Measurements from ENCODE around the gene CCNDBP1.
"Not testable (repeated sequence)": the region's sequence is repeated elsewhere in the genome, so short reads cannot be mapped to it uniquely, and the experiment has no call there.

The CCNDBP1 gene

DNA sequence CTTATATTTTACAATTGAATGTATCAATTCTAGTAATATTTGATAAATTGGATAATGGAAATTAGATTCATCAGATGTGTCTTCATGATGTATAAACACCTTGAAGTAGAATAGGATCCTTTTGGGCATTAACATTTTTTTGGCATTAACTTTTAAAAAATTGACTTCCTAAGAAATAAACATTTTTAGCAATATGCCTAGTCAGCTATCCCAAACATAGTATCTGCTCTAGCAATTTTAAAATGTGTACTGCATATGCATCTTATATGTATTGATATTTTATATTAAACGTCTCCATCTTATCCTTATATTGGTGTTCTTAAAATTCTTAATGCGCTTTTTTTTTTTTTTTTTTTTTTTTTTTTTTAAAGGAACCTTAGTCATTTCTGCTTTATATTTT lies 8.5 kb downstream of the CCNDBP1 start:
- DNase-seq (ENCODE audit: low read depth, low spot score) = no peak

DNA sequence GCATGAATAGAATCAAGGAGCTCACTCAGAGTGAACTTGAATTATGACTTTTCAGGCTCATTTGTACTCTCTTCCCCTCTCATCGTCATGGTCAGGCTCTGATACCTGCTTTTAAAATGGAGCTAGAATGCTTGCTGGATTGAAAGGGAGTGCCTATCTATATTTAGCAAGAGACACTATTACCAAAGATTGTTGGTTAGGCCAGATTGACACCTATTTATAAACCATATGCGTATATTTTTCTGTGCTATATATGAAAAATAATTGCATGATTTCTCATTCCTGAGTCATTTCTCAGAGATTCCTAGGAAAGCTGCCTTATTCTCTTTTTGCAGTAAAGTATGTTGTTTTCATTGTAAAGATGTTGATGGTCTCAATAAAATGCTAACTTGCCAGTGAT lies 9.6 kb downstream of the CCNDBP1 start:
- no peak for DNase-seq (ENCODE audit: low read depth, low spot score)

DNA sequence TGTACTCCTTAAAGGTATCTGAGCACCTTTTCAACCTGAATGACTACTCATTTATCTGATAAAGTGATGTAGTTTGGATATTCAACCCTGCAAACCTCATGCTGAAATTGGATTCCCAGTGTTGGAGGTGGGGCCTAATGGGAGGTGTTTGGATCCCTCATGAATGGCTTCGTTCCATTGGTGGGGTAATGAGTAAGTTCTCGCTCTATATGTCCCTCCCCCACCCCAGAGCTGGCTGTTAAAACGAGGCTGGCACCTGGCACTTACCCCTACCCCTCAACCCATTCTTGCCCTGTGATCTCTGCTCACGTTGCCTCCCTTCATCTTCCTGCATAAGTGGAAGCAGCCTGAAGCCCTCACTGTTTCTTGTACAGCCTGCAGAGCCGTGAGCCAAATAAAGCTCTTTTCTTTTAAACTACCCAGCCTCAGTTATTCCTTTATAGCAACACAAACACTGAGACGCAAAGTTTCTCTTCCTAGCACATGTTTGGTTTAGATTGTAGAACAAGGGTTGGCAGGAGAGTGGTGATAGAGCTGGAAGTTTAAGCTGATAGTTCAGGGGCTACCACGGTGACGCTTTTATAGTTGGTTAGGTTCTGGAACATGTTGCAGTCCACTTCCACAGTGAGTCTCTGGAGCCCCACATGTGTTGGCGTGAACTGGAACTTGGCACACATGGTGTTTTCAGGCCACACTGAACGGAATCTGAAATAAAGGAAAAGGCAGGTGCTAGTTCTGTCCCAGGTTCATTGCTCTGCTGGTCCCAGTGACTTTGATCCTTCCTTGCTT lies 11.8 kb downstream of the CCNDBP1 start:
- no peak for DNase-seq (ENCODE audit: low read depth, low spot score)

DNA sequence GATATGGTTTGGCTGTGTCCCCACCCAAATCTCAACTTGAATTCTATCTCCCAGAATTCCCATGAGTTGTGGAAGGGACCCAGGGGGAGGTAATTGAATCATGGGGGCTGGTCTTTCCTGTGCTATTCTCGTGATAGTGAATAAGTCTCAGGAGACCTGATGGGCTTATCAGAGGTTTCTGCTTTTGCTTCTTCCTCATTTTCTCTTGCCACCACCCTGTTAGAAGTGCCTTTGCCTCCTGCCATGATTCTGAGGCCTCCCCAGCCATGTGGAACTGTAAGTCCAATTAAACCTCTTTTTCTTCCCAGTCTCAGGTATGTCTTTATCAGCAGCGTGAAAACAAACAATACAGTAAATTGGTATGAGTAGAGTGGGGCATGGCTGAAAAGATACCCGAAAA lies 12.6 kb downstream of the CCNDBP1 start:
- DNase-seq (ENCODE audit: low read depth, low spot score) = not testable (repeated sequence)

DNA sequence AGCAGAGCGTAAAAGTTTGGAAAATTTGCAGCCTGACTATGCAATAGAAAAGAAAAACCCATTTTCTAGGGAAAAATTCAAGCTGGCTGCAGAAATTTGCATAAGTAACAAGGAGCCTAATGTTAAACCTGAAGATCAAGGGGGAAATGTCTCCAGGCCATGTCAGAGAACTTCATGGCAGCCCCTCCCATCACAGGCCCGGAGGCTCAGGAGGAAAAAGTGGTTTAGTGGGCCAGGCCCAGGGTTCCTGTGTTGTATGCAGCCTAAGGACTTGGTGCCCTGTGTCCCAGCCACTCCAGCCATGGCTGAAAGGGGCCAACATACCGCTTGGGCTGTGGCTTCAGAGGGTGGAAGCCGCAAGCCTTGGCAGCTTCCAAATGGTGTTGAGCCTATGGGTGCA lies 13.4 kb downstream of the CCNDBP1 start:
- not testable (repeated sequence) for DNase-seq (ENCODE audit: low read depth, low spot score)

DNA sequence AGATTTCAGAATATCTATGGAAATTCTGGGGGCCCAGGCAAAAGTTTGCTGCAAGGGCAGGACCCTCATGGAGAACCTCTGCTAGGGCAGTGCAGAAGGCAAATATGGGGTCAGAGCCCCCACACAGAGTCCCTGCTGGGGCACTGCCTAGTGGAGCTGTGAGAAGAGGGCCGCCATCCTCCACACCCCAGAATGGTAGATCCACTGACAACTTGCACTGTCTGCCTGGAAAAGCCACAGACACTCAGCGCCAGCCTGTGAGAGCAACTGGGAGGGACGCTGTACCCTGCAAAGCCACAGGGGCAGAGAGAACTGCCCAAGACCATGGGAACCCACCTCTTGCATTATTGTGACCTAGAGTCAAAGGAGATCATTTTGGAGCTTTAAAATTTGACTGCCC lies 13.8 kb downstream of the CCNDBP1 start:
- no peak for DNase-seq (ENCODE audit: low read depth, low spot score)

DNA sequence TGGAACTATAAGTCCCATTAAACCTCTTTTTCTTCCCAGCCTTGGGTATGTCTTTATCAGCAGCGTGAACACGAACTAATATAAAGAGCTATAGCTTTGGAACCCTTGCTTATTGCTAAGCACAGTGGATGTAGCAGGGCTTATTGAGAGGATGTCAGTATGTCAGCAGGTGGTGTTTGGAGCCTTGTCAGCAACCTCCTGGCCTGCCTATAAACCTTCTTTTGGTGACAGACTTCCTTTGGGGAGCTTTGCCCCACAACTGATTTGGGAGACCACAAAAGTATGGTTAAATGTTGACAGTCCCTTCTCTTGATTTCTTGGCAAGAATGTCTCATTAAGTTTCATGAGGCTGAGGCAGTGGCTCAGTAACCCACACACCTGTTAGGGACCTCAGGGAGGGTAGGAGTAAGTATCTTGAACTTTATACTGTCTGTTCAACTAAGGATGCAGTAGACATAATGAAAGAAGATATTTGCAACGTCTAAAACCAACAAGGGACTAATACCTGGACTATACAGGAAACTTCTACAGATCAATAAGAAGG lies 14.8 kb downstream of the CCNDBP1 start:
- DNase-seq (ENCODE audit: low read depth, low spot score) = no peak

DNA sequence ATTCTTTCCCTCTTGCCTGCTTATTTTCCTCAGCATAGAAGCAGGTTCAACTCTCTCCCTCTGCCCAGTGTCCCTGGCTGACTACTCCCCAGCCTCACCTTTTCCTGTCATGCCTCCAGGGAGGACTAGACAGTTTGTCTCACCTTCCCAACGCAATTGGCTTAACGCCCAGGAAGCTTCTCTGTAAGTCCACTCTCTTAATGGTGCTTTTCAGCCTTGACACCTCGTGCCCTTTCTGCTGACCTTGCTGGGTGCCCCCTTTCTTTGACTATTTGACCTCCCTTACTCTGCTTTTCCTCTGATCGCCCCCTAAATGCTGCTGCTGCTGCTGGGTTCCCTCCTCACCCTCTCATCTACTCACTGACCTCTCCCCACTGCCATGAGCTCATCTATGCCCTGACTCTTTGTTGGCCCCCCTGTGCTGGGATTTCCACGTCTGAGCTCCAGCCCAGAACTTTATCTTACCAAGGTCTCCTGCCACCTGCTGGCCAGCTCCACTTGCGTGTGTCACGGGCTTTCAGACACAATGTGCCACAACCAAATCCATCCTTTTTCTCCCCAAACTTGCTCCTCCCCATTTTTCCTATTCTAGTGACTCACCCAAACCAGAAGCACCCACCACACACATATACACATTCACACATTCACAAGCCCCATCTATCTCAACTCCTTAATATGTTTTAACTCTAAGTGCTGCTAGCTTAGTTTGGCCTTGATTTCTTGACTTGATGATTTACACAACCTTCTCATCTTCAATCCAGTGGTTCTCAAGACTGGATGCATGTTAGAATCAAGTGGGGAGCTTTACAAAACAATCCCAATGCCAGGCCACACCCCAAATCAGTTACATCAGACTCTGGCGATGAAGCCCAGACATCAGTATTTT lies 19.1 kb downstream of the CCNDBP1 start:
- DNase-seq (ENCODE audit: low read depth, low spot score) = no peak

DNA sequence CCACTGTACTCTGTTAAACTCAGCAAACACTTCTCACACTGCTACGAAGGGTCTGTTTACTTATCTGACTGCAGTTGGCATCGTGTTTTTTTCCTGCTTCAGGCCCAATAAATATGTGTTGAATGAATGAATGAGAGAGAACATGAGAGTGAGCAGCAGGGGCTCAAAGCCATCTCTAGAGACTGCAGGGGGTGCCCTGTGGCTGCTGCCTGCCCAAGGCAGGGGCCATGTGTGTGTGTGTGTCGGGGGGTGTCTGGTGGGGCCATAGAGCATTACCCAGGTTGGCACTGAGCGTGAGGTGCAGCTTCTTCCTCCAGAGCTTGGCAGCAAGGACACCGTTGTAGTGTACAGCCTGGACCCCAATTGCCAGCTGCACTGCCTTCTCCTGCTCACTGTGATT lies 20.9 kb downstream of the CCNDBP1 start:
- DNase-seq (ENCODE audit: low read depth, low spot score) = no peak

DNA sequence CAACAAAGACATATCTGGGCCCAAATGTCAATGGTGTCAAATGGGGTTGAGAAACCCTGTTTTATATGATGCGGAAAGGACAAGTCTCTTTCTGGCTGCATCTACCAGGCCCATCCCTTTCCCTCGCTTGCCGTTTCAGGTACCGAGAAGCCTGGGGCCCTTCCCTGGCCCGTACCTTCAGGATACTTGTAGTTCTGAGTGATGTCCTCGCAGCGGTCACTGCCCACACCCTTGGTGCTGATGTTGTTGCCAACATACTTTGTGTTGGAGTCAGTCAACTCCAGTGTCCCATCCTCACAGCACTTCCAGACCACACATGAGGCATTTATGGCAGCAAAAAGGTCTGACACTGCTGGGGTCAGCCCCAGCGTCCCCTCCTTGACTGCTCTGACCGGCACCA lies 21.8 kb downstream of the CCNDBP1 start:
- DNase-seq (ENCODE audit: low read depth, low spot score) = no peak

DNA sequence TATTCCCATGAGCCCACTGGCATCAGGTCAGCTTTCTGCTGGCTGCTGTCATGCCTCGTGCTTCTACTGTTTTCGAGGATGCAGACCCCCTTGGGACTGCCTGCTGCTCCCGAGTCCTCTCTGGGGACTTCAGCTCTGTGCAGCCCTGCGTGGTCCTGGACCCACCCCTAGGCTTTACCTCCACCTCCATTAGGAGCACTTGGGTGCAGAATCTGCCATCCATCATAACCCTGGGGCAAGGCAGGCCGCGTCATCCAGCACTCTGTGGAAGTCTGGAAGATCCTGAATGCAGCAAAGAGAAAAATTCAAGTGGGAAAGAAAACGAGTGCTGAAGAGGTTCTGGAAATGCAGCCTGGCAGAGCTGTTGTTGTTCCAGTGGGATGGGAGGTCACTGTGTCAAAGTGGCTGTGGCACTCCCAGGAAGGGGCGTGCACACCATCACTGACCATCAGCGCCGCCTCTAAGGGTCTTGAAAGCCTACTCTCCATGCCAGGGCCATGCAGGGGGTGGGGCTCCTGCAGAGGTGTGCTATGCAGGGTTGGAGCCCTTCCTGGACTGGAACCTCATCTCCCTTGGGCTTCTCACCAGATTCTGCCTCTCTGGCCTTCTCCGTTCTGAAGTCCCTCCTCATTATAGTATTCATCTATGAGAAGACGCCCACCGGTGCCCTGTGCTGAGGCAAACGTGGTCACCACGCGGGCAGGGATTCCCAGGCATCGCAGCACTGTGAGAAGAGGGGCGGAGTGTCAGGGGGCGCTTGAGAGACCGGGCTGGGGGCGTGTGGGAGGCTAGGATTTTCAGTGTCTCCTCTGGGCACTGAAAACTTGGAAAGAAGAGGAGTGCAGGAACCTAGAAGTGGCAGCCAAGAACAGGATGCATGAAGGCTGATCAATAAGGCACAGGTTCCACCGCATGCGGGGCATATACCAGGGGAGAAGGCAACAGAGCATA lies 23.1 kb downstream of the CCNDBP1 start:
- no peak for DNase-seq (ENCODE audit: low read depth, low spot score)

DNA sequence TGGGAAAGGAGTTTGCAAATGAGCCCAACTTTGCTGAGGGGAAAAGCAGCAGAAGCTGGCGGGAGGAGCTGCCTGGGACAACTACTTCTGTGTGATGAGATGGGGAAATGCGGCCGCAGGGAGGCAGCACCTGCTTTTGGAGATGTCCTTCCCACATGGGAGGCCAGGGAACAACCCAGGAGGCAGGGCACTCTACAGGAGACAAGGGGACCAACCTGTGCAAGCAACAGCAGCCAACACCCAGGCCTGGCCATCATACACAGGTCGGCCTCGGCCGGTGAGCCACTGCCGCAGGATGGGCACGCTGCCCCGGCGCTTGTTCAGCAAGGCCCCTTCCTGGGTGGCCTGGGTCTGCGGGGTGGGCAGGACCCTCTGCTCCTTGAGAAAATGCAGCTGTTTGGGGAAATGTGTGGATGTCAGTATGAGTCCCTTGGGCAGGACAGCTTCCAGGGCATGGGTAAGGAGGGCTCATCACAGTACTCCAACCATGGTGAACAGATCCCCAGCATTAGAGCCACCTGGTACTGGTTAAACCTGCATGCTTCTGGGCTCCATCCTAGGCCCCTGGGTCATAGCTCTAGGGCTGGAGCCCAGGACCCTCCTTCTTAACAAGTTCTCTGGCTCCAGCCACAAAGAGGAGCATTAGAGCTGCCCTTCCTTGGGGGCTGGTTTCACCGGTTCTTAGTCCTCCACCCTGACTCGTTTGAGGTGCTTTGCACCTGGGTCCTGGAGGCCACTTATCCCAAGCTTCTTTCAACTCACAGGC lies 24.0 kb downstream of the CCNDBP1 start:
- DNase-seq (ENCODE audit: low read depth, low spot score) = no peak

DNA sequence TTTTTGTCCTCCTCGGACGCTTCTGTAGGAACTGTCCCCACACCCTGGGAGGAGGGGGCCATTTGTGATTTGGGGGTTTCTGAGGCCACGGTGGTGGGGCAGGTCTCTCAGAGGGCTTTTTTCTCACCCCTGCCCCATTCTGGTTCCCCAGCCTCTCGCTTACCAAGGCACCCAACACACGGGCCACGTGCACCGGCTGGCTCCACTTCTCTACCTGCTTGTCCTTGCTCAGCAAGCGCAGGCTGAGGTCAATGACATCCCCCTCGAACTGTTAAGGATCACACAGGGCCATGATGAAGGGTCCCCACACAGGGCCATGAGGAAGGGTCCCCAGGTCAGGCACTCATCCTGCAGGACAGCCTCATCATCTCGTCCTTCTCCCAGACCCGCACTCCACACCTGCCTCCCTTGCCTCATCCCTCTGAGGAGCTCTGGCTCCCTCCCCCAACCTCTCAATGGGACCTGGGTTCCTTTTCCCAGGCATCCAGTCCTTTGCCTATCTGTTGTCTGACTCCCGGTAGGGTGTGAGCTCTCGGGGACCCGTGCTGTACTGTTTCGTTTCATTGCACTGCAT lies 25.1 kb downstream of the CCNDBP1 start:
- no peak for DNase-seq (ENCODE audit: low read depth, low spot score)

DNA sequence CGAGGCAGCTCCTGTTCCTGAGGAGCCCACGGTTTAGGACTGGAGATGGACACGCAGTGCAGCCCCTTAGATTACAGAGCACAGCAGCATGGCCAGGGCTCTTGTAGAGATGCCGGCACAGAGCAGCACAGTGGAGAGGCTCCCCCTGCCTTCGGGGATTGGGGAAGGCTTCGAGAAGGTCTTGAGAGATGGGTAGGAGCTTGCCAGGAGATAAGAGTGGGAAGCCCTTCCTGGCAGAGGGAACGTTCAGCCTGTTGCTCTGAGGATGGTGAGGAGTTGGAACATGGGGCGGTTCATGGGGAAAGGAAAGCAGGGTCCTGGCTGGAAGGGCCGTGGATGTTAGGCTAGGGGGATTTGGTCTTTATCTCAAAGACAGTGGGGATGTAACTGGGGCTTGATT lies 25.6 kb downstream of the CCNDBP1 start:
- no peak for DNase-seq (ENCODE audit: low read depth, low spot score)

DNA sequence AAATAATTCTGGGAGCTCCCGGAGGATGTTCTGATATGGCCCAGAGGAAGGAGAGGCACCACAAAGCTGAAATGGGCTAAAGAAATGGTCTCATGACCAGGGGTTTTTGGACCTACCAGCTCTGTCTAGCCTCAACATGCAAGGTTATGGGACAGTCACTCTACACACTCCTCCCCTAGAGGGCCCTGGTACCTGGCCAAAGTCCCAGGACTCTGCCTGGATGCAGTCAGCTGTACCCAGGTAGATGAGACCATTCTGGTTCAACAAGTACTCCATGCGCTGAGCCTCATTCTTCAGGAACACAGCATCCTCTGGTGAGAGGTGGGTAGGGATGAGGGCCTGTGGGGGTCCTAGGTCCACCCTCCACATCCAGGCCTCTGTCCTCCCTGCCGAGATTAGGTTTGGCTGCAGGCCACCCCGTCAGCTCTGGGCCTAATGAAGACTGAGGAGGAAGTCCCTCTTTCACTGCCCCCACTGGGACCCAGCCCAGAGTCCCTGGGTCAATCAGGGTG lies 26.1 kb downstream of the CCNDBP1 start:
- no peak for DNase-seq (ENCODE audit: low read depth, low spot score)

DNA sequence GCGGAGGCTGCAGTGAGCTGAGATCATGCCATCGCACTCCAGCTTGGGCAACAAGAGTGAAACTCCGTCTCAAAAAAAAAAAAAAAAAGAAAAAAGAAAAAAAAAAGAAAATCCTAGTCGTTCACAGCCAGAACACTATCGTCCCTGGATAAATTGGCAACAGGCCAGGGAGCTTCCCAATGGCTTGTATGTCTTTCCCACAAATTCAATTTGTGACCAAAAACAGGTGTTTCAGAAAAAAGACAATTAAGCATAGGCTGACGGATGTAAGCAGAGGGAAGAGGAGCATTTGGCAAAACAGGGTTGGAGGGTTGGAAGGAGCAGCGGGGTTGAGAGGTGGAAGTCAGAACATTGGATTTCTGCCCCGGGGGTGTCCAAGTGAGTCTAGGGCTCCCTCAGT lies 27.1 kb downstream of the CCNDBP1 start:
- no peak for DNase-seq (ENCODE audit: low read depth, low spot score)

DNA sequence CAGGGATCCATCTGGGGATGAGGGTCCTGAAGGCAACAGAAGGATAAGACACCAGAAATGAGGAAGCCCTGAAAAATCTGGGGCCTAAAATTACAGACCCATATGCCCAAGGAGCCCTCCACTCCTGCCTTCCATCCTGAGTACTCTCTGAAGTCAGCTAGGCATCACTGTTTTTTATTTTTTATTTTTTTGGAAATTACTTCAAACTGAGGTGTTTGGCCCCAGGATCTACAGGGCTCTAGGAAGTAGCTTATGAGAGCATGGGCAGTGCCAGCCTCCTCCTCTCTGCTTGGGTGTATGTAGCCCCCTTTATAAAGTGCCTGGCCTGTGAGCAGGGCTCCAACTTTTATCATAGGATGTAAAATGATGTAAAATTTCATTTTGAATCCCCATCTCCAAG lies 27.7 kb downstream of the CCNDBP1 start:
- DNase-seq (ENCODE audit: low read depth, low spot score) = no peak

DNA sequence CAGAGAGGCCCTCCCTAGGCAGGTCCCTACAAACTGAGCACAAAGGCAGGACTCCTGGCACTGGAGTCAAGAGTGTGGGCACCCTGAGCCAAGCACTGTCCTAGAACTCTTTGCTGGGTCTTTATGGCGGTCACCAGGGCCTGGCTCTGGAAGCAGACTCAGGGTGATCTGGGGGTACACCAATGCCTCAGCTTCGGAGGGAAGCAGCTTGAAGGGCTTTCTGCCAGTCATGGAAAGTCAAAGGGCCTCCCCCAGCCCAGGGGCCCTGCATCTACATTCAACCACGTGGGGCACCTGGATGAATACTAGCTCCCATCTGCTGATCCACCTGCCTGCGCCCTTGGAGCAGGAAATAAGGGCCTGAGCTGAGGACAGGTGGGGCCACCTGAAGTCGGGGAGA lies 28.3 kb downstream of the CCNDBP1 start:
- DNase-seq (ENCODE audit: low read depth, low spot score) = no peak

DNA sequence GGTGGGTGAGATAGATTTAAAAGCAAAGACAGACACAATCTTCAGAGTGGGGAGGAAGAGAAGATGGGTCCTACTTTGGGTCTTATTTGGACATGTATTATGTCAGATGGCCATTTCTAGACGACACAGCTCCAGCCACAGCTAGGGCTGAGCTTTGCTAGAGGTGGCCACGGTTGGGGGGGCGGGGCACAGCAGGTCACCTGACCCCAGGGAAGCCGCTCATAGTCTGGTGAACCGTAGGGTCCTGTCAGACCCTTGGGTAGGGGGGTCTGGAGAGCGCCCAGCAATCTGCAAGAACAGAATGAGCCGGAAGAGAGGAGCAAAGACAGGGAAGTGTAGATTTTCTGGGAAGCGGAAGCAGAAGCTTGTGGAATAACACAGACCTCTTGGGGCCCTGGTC lies 29.0 kb downstream of the CCNDBP1 start:
- no peak for DNase-seq (ENCODE audit: low read depth, low spot score)

DNA sequence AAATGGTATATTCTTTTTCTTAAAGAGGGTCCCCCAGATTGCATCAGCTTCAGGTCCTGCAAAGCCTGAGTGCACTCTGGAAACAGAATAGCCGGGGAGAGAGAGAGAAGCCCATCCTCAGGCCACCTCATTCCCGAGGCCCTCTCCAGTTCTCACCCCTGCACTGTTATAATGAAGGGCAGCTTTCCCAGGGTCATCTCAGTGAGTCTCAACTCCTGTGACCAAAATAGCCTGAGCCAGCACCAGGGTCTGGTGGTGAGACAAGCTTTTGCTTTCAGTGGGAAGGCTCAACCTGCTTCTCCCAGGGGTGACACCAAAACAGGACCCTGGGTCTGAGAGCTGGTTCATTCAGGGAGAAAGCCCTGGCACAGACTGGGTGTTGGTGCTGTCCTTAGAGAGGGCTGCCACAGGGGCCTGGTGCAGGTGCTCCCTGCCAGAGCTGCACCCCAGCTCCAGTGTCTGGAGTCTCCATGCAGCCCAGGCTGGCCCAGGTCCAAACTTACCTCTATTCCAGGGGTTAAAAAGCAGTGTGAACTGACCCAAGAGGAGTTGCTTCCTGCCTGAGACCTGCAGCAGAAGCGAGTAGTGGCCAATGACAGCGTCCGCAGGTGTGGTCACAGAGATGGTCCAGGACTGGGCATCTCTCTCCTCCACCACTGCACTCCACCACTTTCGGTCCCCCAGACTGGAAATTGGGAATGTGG lies 29.5 kb downstream of the CCNDBP1 start:
- no peak for DNase-seq (ENCODE audit: low read depth, low spot score)
